ENCODE results near the gene MYH3.

Gene MYH3

GRCh38 chr17:10579270-10579669 lies 77.8 kb downstream of the MYH3 start:
- H3K4me1 ChIP-seq = no peaks in the 10 kb centered on the region
- TF ChIP-seq CTCF (IDR thresholded peaks at IDR 0.05) = no peak
- H3K9me3 ChIP-seq (ENCODE audit: control insufficient read depth, low read length) = no peaks in the 10 kb centered on the region
- no peaks in the 10 kb centered on the region for H3K27me3 ChIP-seq (ENCODE audit: control insufficient read depth, insufficient read depth, low read length)
- no peak overlapping the region for H2AFZ ChIP-seq
- no peaks in the 10 kb centered on the region for H3K36me3 ChIP-seq (ENCODE audit: control insufficient read depth, insufficient read depth, low read length)
- H3K4me2 ChIP-seq (ENCODE audit: low read length) = no peak overlapping the region
- no peak overlapping the region for H3K27ac ChIP-seq
- no peak overlapping the region for H3K9ac ChIP-seq
- no peaks in the 10 kb centered on the region for H3K79me2 ChIP-seq
- H3K4me3 ChIP-seq (ENCODE audit: low read depth, low read length) = no peak overlapping the region
